Dedifferentiated amniotic fluid mesenchymal stem cell (primary cell): ENCODE measurements around the gene ALG3.

Experiments
- DNase-seq: peaks from one replicate; pipeline ENCODE4 v3.0.0-alpha.2; 2016; ENCODE audit errors: extremely low spot score

ALG3 gene

DNA sequence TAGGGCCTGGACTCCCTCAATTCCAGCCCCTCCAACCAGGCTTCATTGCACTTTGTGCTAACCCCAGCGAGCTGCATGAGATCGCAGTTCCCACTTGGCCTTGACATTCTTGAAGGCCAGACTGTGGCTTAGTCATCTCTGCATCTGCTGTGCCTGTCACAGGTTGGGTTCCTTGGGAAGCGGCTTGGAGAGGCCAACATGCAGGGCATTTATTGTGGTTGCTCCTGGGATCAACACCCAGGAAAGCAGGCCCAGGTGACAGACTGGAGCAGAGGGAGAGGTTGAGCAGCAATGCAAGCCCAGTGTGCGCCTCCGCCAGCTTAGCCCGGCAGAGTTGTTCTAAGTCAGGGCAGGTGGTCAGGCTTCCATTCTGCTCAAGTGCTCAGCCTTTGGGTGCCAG lies 52.2 kb downstream of the ALG3 start:
- no peak for DNase-seq

DNA sequence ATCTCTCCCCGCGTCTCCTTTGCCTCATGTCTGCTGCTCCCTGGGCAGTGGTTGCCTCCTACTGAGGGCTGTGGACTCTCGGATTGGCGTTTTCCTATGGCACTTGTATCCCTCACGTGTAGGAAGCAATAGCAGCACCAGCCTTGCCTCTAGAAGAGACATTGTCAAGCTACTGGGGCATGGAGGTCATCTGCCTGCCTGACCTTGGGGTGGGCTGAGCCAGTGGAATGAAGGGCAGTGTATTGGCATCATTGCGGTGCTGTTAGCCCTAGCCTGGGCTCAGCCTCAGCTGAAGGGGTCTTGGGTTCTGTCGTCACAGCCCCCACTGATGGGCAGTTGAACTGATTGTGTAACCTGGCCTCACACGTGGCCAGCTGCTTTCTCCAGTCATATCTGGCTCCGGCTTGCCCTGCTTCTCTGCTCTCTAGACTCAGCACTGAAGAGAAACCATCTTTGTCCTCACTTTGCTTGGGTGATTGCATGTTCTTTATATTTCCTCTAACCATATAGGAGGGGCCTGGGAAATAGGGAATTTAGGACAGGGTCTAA lies 54.7 kb downstream of the ALG3 start:
- DNase-seq = no peak

DNA sequence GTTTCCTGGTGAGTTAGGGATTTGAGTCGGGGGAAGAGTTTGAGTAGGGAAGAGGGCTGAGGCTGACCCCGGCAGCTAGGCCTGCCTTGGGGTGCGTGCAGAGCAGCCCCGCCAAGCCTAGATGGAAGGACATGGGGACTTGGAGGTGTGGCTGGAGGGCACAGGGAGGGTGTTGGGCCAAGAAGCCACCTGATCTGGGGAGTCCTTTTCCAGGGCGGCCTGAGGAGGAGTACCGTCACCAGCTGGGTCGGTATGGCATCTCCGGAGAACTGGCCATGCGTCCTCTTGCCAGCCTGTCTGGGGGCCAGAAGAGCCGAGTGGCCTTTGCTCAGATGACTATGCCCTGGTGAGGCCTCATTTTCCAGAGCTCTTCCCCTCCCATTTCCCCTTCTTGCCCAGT lies 55.9 kb downstream of the ALG3 start:
- no peak for DNase-seq
